Astrocyte (in vitro differentiated cells and primary cell): ENCODE results near the gene LHFPL2. TPM values are rescaled to one million over a fixed set of nuclear protein-coding genes. Genes with fewer than 3 reads are reported as not detected.

Experiments
- DNase-seq: peaks from one replicate; pipeline ENCODE4 v3.0.0-alpha.2; 2010; ENCODE audit warnings: low read depth
- FAIRE-seq: peaks from 2 replicates; lab custom pipeline; 2011; peaks lifted over from hg19 to GRCh38; lab: Jason Lieb, UNC
- H2AFZ ChIP-seq: 2 replicates; pipeline ENCODE4 v1.6.0; 2012; ENCODE audit warnings: low read depth, low read length, inconsistent platforms
- H3K27ac ChIP-seq: 2 replicates; pipeline ENCODE4 v1.5.1; 2011; ENCODE audit warnings: low read depth, low read length, inconsistent platforms
- H3K27me3 ChIP-seq: 2 replicates; pipeline ENCODE4 v1.6.0; 2011; ENCODE audit warnings: low read length, inconsistent platforms; ENCODE audit not compliant: insufficient read depth
- H3K36me3 ChIP-seq: 2 replicates; pipeline ENCODE4 v1.5.1; 2011; ENCODE audit warnings: low read length, inconsistent platforms; ENCODE audit not compliant: insufficient read depth
- H3K4me1 ChIP-seq: 2 replicates; pipeline ENCODE4 v1.5.1; 2011; ENCODE audit warnings: low read length, inconsistent platforms; ENCODE audit not compliant: insufficient read depth
- H3K4me2 ChIP-seq: 2 replicates; pipeline ENCODE4 v1.6.0; 2012; ENCODE audit warnings: low read length, inconsistent platforms
- H3K4me3 ChIP-seq: 2 replicates; pipeline ENCODE4 v1.5.1; 2011; ENCODE audit warnings: low read depth, mild to moderate bottlenecking, low read length, inconsistent platforms; ENCODE audit not compliant: insufficient read depth
- H3K79me2 ChIP-seq: 2 replicates; pipeline ENCODE4 v1.6.0; 2012; ENCODE audit warnings: mild to moderate bottlenecking, low read length, inconsistent platforms; ENCODE audit not compliant: insufficient read depth
- H3K9ac ChIP-seq: 2 replicates; pipeline ENCODE4 v1.6.0; 2012; ENCODE audit warnings: mild to moderate bottlenecking, low read length, inconsistent platforms
- H3K9me3 ChIP-seq: 2 replicates; pipeline ENCODE4 v1.5.1; 2012; ENCODE audit warnings: low read depth, mild to moderate bottlenecking, low read length, inconsistent platforms; ENCODE audit not compliant: insufficient read depth
- H4K20me1 ChIP-seq: 2 replicates; pipeline ENCODE4 v1.6.0; 2012; ENCODE audit warnings: low read length, inconsistent platforms; ENCODE audit not compliant: insufficient read depth
- H3K27ac Mint-ChIP-seq: one replicate; pipeline ENCODE4 v1.8.0; 2021; ENCODE audit warnings: mild to moderate bottlenecking, mixed read lengths; ENCODE audit not compliant: unreplicated experiment
- H3K27me3 Mint-ChIP-seq: one replicate; pipeline ENCODE4 v1.8.0; 2021; ENCODE audit warnings: low read depth, mixed read lengths; ENCODE audit not compliant: unreplicated experiment
- H3K36me3 Mint-ChIP-seq: one replicate; pipeline ENCODE4 v1.8.0; 2021; ENCODE audit warnings: low read depth, mixed read lengths; ENCODE audit not compliant: unreplicated experiment
- H3K4me1 Mint-ChIP-seq: one replicate; pipeline ENCODE4 v1.8.0; 2021; ENCODE audit warnings: low read depth, mixed read lengths; ENCODE audit not compliant: unreplicated experiment
- H3K4me3 Mint-ChIP-seq: one replicate; pipeline ENCODE4 v1.8.0; 2021; ENCODE audit warnings: mild to moderate bottlenecking, moderate library complexity, mixed read lengths; ENCODE audit not compliant: unreplicated experiment
- H3K9me3 Mint-ChIP-seq: one replicate; pipeline ENCODE4 v1.8.0; 2021; ENCODE audit warnings: mild to moderate bottlenecking, mixed read lengths; ENCODE audit not compliant: unreplicated experiment
- EZH2 ChIP-seq: IDR thresholded peaks from 2 replicates; pipeline ENCODE4 v1.6.1; 2012; ENCODE audit warnings: mild to moderate bottlenecking, low read length, inconsistent platforms; ENCODE audit not compliant: insufficient read depth
- total RNA-seq: library from RNA; stranded (reverse); gene quantifications from 2 replicates; pipeline ENCODE4 v1.2.1, GENCODE V29; 2021
- TF ChIP-seq, protein P1 (sequence below): IDR thresholded peaks from 2 replicates; pipeline ENCODE4 v1.5.1; 2011; ENCODE audit warnings: low read depth, mild to moderate bottlenecking, inconsistent platforms, low read length, moderate library complexity; ENCODE audit not compliant: insufficient read depth

LHFPL2 gene
- total RNA-seq, 1 donor from 2014 or later, result 17.0 TPM

DNA sequence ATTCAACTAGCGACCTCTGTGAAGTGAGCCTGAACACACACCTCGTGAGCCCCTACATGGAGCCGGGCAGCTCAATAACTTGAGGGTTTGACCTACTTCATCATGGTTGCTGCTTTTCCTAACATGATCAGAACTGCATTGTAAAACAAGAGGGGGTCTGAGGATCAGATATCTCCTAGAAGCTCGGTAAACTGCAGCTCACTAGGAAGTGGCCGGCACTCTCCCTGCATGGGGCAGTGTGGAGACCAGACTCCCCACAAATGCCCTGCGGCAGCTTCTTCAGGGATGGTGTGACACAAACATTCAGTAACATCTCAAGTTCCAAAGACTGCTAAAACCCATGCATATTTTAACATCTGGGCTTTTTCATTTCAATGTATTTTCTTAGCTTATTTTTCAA is 18.5 kb downstream of the LHFPL2 start:
- Histone ChIP-seq H2AFZ (no peak overlapping the region), H3K9me3 (no peaks in the 10 kb centered on the region), H3K27ac (no peak overlapping the region), H3K4me2 (no peak overlapping the region), H3K9ac (no peak overlapping the region), H3K36me3 (peaks cover 14% of the 10 kb centered on the region), H4K20me1 (peaks cover 62% of the 10 kb centered on the region), H3K27me3 (no peaks in the 10 kb centered on the region), H3K79me2 (peaks cover 55% of the 10 kb centered on the region), H3K4me1 (peaks cover 22% of the 10 kb centered on the region), H3K4me3 (no peak overlapping the region)
- TF ChIP-seq EZH2, result no peak
- TF ChIP-seq, protein P1, sequence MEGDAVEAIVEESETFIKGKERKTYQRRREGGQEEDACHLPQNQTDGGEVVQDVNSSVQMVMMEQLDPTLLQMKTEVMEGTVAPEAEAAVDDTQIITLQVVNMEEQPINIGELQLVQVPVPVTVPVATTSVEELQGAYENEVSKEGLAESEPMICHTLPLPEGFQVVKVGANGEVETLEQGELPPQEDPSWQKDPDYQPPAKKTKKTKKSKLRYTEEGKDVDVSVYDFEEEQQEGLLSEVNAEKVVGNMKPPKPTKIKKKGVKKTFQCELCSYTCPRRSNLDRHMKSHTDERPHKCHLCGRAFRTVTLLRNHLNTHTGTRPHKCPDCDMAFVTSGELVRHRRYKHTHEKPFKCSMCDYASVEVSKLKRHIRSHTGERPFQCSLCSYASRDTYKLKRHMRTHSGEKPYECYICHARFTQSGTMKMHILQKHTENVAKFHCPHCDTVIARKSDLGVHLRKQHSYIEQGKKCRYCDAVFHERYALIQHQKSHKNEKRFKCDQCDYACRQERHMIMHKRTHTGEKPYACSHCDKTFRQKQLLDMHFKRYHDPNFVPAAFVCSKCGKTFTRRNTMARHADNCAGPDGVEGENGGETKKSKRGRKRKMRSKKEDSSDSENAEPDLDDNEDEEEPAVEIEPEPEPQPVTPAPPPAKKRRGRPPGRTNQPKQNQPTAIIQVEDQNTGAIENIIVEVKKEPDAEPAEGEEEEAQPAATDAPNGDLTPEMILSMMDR, result no peak
- Mint-ChIP-seq H3K4me1 (peaks cover 27% of the 10 kb centered on the region), H3K4me3 (no peak overlapping the region), H3K27me3 (no peaks in the 10 kb centered on the region), H3K36me3 (peaks cover 42% of the 10 kb centered on the region), H3K27ac (no peak overlapping the region), H3K9me3 (no peaks in the 10 kb centered on the region)
- FAIRE-seq (no peak), DNase-seq (no peak)

DNA sequence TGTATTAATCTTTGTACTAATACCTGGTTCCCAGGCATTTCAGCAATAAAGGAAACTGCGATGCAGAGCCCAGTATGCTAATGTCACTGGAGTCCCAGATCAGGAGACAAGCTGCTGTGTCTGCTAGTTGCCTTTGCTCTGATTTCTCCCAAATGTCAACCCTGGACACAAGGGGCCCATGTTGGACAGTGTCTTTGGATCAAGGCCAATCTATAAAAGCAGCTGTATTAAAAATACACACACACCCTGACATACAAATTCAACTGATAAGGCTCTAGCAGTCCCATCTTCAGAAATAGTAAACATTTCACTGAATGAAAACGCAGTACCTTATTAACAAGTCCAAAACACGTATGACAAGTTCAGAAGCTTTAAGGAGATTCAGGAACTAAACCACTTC is 18.9 kb downstream of the LHFPL2 start:
- Histone ChIP-seq H3K9me3 (no peaks in the 10 kb centered on the region), H3K4me2 (no peak overlapping the region), H3K79me2 (peaks cover 53% of the 10 kb centered on the region), H3K27me3 (no peaks in the 10 kb centered on the region), H4K20me1 (peaks cover 60% of the 10 kb centered on the region), H3K36me3 (peaks cover 14% of the 10 kb centered on the region), H3K4me3 (no peak overlapping the region), H3K9ac (no peak overlapping the region), H2AFZ (no peak overlapping the region), H3K4me1 (peaks cover 22% of the 10 kb centered on the region), H3K27ac (no peak overlapping the region)
- Mint-ChIP-seq H3K9me3 (no peaks in the 10 kb centered on the region), H3K4me3 (no peak overlapping the region), H3K4me1 (peaks cover 27% of the 10 kb centered on the region), H3K27me3 (no peaks in the 10 kb centered on the region), H3K36me3 (peaks cover 44% of the 10 kb centered on the region), H3K27ac (no peak overlapping the region)
- FAIRE-seq (no peak), DNase-seq (no peak)
- no peak for TF ChIP-seq EZH2
- TF ChIP-seq, protein P1, result no peak

DNA sequence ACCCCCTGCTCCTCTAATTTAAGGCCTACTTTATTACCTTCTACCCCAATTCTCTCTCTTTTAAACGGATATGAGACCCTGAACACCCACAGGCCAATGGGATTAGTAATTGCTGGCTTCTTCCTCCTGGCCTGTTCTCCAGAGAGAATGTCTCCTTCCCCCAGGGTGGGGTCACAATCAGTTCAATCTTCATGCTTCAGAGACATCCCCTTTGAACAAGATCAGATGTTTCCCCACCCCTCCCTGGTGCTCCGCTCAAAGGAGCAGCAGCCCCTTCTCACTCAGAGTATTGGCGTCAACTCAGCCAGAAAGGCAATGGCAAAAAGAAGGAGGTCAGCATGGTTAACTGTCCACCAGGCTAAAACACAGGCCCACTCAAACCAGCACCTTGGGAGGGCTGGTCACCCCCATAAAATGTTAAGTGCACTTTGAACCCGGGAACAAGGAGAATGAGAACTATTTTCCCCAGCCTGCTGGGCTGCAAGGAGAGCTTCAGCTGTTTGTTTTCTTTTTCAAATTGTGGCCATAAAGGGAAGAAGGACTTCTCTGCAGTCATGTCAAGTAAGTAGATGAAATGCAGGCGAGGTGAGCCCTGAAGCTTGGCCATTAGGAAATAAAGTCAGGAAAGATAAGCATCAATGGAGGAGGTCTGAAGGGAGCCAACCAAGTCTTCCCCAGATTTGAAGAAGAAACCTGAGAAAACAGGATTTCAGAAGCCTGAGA is 20.1 kb downstream of the LHFPL2 start:
- H3K4me3 Mint-ChIP-seq, result no peak overlapping the region
- no peak overlapping the region for H3K4me3 ChIP-seq
- FAIRE-seq, result no peak
- H3K9me3 ChIP-seq, result no peaks in the 10 kb centered on the region
- DNase-seq, result peak; percentile 70
- H3K4me1 ChIP-seq, result peaks cover 18% of the 10 kb centered on the region
- peaks cover 48% of the 10 kb centered on the region for H3K79me2 ChIP-seq
- peaks cover 40% of the 10 kb centered on the region for H3K36me3 Mint-ChIP-seq
- H2AFZ ChIP-seq, result no peak overlapping the region
- H3K9ac ChIP-seq, result peak overlapping the region; percentile 2
- H4K20me1 ChIP-seq, result peaks cover 57% of the 10 kb centered on the region
- TF ChIP-seq EZH2, result no peak
- TF ChIP-seq, protein P1, result no peak
- no peaks in the 10 kb centered on the region for H3K9me3 Mint-ChIP-seq
- H3K27ac Mint-ChIP-seq, result no peak overlapping the region
- peaks cover 17% of the 10 kb centered on the region for H3K36me3 ChIP-seq
- H3K4me2 ChIP-seq, result peak overlapping the region; percentile 6
- peaks cover 22% of the 10 kb centered on the region for H3K4me1 Mint-ChIP-seq
- no peaks in the 10 kb centered on the region for H3K27me3 ChIP-seq
- no peak overlapping the region for H3K27ac ChIP-seq
- no peaks in the 10 kb centered on the region for H3K27me3 Mint-ChIP-seq
